GM12878 (cell line): ENCODE results near the gene SORBS1. TPM values are rescaled to one million over a fixed set of nuclear protein-coding genes. Genes with fewer than 3 reads are reported as not detected.

Experiments used
- ATAC-seq: fragments of 200-7000 bp; cut with Tn5 transposase; 3 replicates; pipeline ENCODE4 v1.9.1; 2020; ENCODE audit warnings: mild to moderate bottlenecking, moderate library complexity
- BruUV-seq: library from RNA; stranded (reverse); fragments of 400-500 nt; replicated peaks from 2 replicates; lab custom pipeline; 2021; lab: Mats Ljungman, UMichigan
- CTCF ChIA-PET: fragments of 300-600 bp; sonication (Branson Sonifier 250); formaldehyde crosslinking; extraction: SDS; loops from one replicate; lab custom pipeline; 2021; ENCODE audit warnings: inconsistent platforms; lab: Yijun Ruan, JAX
- POLR2A ChIA-PET: fragments of 350-600 bp; formaldehyde crosslinking; extraction: SDS; loops from one replicate; lab custom pipeline; 2021; ENCODE audit warnings: inconsistent platforms; lab: Charles Lee
- RAD21 ChIA-PET: fragments of 300-600 bp; sonication (Branson Sonifier 250); formaldehyde crosslinking; loops from one replicate; lab custom pipeline; 2023; ENCODE audit warnings: antibody characterized with exemption; ENCODE audit not compliant: unreplicated experiment; lab: Charles Lee
- SMC1A ChIA-PET: fragments of 300-600 bp; sonication (Branson Sonifier 250); formaldehyde crosslinking; loops from one replicate; lab custom pipeline; 2023; ENCODE audit not compliant: unreplicated experiment, uncharacterized antibody; lab: Charles Lee
- DNase-seq: peaks from one replicate; pipeline ENCODE4 v3.0.0-alpha.2; 2011; ENCODE audit warnings: low read depth, low spot score
- FAIRE-seq: peaks from 3 replicates; lab custom pipeline; 2011; peaks lifted over from hg19 to GRCh38; lab: Jason Lieb, UNC
- H2AFZ ChIP-seq: 2 replicates; pipeline ENCODE4 v1.6.0; 2011; ENCODE audit warnings: low read depth, low read length, control low read depth; ENCODE audit not compliant: control insufficient read depth
- H3K27ac ChIP-seq: 2 replicates; pipeline ENCODE4 v1.5.1; 2011; ENCODE audit warnings: control low read depth; ENCODE audit not compliant: control insufficient read depth, insufficient read depth
- H3K27me3 ChIP-seq, 2 experiments: replicated peaks in 1 of 2; 2 replicates each; pipeline versions ENCODE4 v1.6.0 to v1.6.1; 2011; ENCODE audit warnings: low read length in 1 of 2; ENCODE audit not compliant: control insufficient read depth in 2 of 2, insufficient read depth in 2 of 2
- H3K36me3 ChIP-seq, 2 experiments: 2 replicates each; pipeline ENCODE4 v1.5.1; 2011; ENCODE audit warnings: low read length in 1 of 2; ENCODE audit not compliant: control insufficient read depth in 2 of 2, insufficient read depth in 2 of 2
- H3K4me1 ChIP-seq: 2 replicates; pipeline ENCODE4 v1.6.1; 2011; ENCODE audit warnings: mild to moderate bottlenecking, low read length, moderate library complexity, mixed read lengths; ENCODE audit not compliant: control insufficient read depth, insufficient read depth
- H3K4me2 ChIP-seq: 2 replicates; pipeline ENCODE4 v1.6.0; 2011; ENCODE audit warnings: control low read depth; ENCODE audit not compliant: control insufficient read depth, insufficient read depth
- H3K4me3 ChIP-seq: fragments of 200-600 bp; sonication (generic); 2 replicates; pipeline ENCODE4 v1.5.1; 2016
- H3K79me2 ChIP-seq: 2 replicates; pipeline ENCODE4 v1.6.0; 2011; ENCODE audit warnings: low read length; ENCODE audit not compliant: control insufficient read depth, insufficient read depth
- H3K9ac ChIP-seq: 2 replicates; pipeline ENCODE4 v1.8.0; 2011; ENCODE audit warnings: low read length, control low read depth, mixed read lengths; ENCODE audit not compliant: control insufficient read depth, insufficient read depth
- H3K9me3 ChIP-seq: replicated peaks from 3 replicates; pipeline ENCODE4 v1.5.1; 2011; ENCODE audit warnings: mild to moderate bottlenecking, low read length; ENCODE audit not compliant: control insufficient read depth, insufficient read depth
- H4K20me1 ChIP-seq: 2 replicates; pipeline ENCODE4 v1.6.0; 2011; ENCODE audit not compliant: control insufficient read depth, insufficient read depth
- BCLAF1 ChIP-seq: fragments of 450-650 bp; IDR thresholded peaks from 2 replicates; pipeline ENCODE4 v1.6.1; 2017; ENCODE audit warnings: antibody characterized with exemption, mild to moderate bottlenecking, moderate library complexity
- IRF3 ChIP-seq: fragments of 450-650 bp; IDR thresholded peaks from 2 replicates; pipeline ENCODE4 v1.6.1; 2014; ENCODE audit warnings: mild to moderate bottlenecking
- JUND ChIP-seq: IDR thresholded peaks from 2 replicates; pipeline ENCODE4 v1.6.1; 2012; ENCODE audit warnings: low read depth, mild to moderate bottlenecking, low read length, improper control_type of control experiment, moderate library complexity
- MEF2A ChIP-seq: IDR thresholded peaks from 2 replicates; pipeline ENCODE4 v1.6.1; 2011; ENCODE audit warnings: low read depth, mild to moderate bottlenecking, low read length, moderate library complexity; ENCODE audit not compliant: insufficient read depth
- MEF2B ChIP-seq: fragments of 450-650 bp; IDR thresholded peaks from 2 replicates; pipeline ENCODE4 v1.6.1; 2018; ENCODE audit warnings: mild to moderate bottlenecking, moderate library complexity; ENCODE audit not compliant: partially characterized antibody, poor library complexity, severe bottlenecking
- MLLT1 ChIP-seq: fragments of 450-650 bp; IDR thresholded peaks from 2 replicates; pipeline ENCODE4 v1.6.1; 2016; ENCODE audit warnings: mild to moderate bottlenecking
- MYC ChIP-seq: IDR thresholded peaks from 2 replicates; pipeline ENCODE4 v1.6.1; 2011; ENCODE audit warnings: mild to moderate bottlenecking, low read length, moderate library complexity, inconsistent platforms; ENCODE audit not compliant: insufficient read depth, insufficient replicate concordance, insufficient read length, severe bottlenecking
- NBN ChIP-seq: fragments of 450-650 bp; IDR thresholded peaks from 2 replicates; pipeline ENCODE4 v1.6.1; 2016
- NFXL1 ChIP-seq: fragments of 450-650 bp; IDR thresholded peaks from 2 replicates; pipeline ENCODE4 v1.6.1; 2017; ENCODE audit warnings: antibody characterized with exemption, mild to moderate bottlenecking, borderline replicate concordance
- NRF1 ChIP-seq: conservative IDR thresholded peaks from 2 replicates; pipeline ENCODE4 v1.6.1; 2011; ENCODE audit warnings: mild to moderate bottlenecking, low read depth, low read length, improper control_type of control experiment
- TBL1XR1 ChIP-seq: IDR thresholded peaks from 2 replicates; pipeline ENCODE4 v1.6.1; 2012; ENCODE audit warnings: low read depth, low read length, improper control_type of control experiment
- WGBS: methylation state at CpG from one replicate; pipeline ENCODE4 v1.1.6; 2016; ENCODE audit warnings: low lambda C conversion rate; ENCODE audit not compliant: insufficient replicate concordance, insufficient coverage; ENCODE audit errors: missing lambda C conversion rate; 5-methylcytosine and 5-hydroxymethylcytosine counted together
- in situ Hi-C: fragments of 300-500 bp; cut with MboI; formaldehyde crosslinking; loops from 9 replicates; pipeline ENCODE4 v1.14.3; 2018; ENCODE audit warnings: mixed read lengths
- intact Hi-C: fragments of 100-400 bp; cut with micrococcal nuclease; formaldehyde crosslinking; loops from one replicate; pipeline ENCODE4 v1.14.2; 2022; ENCODE audit not compliant: unreplicated experiment
- polyA plus RNA-seq, 11 experiments: library from polyadenylated mRNA; depleted of rRNA in 4 of 11; unstranded in 6 of 11; stranded (reverse) in 5 of 11; fragments of >200 nt; fragmentation: Nextera tagmentation in 4 of 11; fragmentation: Illumina TruSeq in 1 of 11; extraction: Ambion mirVana in 4 of 11; extraction: Trizol in 1 of 11; gene quantifications; 1 replicate in 1 of 11; 2 replicates in 10 of 11; pipeline versions ENCODE4 v1.2.1 to v1.2.3, GENCODE V29; 2011 to 2016; ENCODE audit warnings: inconsistent platforms in 2 of 11, missing spikeins in 2 of 11, low read depth in 1 of 11
- total RNA-seq, 4 experiments: library from RNA; depleted of rRNA in 3 of 4; stranded (reverse); fragments of >200 nt in 3 of 4; fragmentation: Illumina TruSeq in 1 of 4; extraction: Trizol in 1 of 4; gene quantifications; 2 replicates each; pipeline versions ENCODE4 v1.2.1 to v1.2.3, GENCODE V29; 2013 to 2021

Gene SORBS1
- total and polyA plus RNA-seq, 10 of the 15 experiments (the other 5 are each of a cell fraction or from before 2014, with no cell fraction given): 0.13 to 0.75 (median 0.39) TPM

GRCh38 chr10:95350830-95351228, 210.3 kb downstream of the SORBS1 start:
- Histone ChIP-seq H3K9me3 (no peaks in the 10 kb centered on the region), H3K27ac (no peak overlapping the region), H2AFZ (no peak overlapping the region), H3K79me2 (no peaks in the 10 kb centered on the region), H3K36me3 (no peaks in the 10 kb centered on the region), H3K4me2 (no peak overlapping the region), H3K4me1 (peaks cover 8% of the 10 kb centered on the region; the same call in 1 of the 2 replicates), H4K20me1 (no peaks in the 10 kb centered on the region), H3K9ac (no peak overlapping the region), H3K4me3 (no peak overlapping the region), H3K27me3 (no peaks in the 10 kb centered on the region)
- WGBS: 96% methylated on average over 2 of the region's 2 CpGs
- intact Hi-C loops (no loop called here), in situ Hi-C loops (no loop called here)
- CTCF ChIA-PET: interaction anchor here (1.8 to 4.2 kb wide), 4 partner anchors 12 to 105 kb away, joined by 3 to 21 read pairs (median 13); no protein-coding TSS in a partner anchor
- DNase-seq: no peak
- BruUV-seq: no TSS peak
- POLR2A ChIA-PET: no interaction called here
- no peak for ATAC-seq
- RAD21 ChIA-PET: no interaction called here
- SMC1A ChIA-PET: interaction anchor here (0.6 to 3.4 kb wide), 2 partner anchors 11 to 19 kb away, joined by 3 to 22 read pairs; no protein-coding TSS in a partner anchor
- no peak for FAIRE-seq
- TF ChIP-seq MEF2A (no peak), NBN (no peak), JUND (no peak), NRF1 (no peak), MEF2B (no peak)

GRCh38 chr10:95350219-95350829, 210.8 kb downstream of the SORBS1 start:
- no peaks in the 10 kb centered on the region for H3K36me3 ChIP-seq
- no peaks in the 10 kb centered on the region for H3K79me2 ChIP-seq
- H2AFZ ChIP-seq: no peak overlapping the region
- ATAC-seq: no peak
- CTCF ChIA-PET: interaction anchor here (1.4 to 4.2 kb wide), 5 partner anchors 10 to 104 kb away, joined by 3 to 21 read pairs (median 9); no protein-coding TSS in a partner anchor
- no peaks in the 10 kb centered on the region for H4K20me1 ChIP-seq
- no peak for DNase-seq
- H3K9ac ChIP-seq: no peak overlapping the region
- H3K9me3 ChIP-seq: no peaks in the 10 kb centered on the region
- no peak overlapping the region for H3K4me3 ChIP-seq
- in situ Hi-C loops (no loop called here), intact Hi-C loops (no loop called here)
- no peak overlapping the region for H3K4me2 ChIP-seq
- RAD21 ChIA-PET: no interaction called here
- no peak overlapping the region for H3K27ac ChIP-seq
- H3K27me3 ChIP-seq: no peaks in the 10 kb centered on the region
- WGBS: 80% methylated on average over 6 of the region's 6 CpGs
- H3K4me1 ChIP-seq: peaks cover 8% of the 10 kb centered on the region; the same call in 1 of the 2 replicates
- BruUV-seq: no TSS peak
- POLR2A ChIA-PET: no interaction called here
- no peak for FAIRE-seq
- SMC1A ChIA-PET: interaction anchor here (0.6 to 3.4 kb wide), 3 partner anchors 11 to 105 kb away, joined by 3 to 22 read pairs (median 6); no protein-coding TSS in a partner anchor
- no peak for TF ChIP-seq TBL1XR1
- TF ChIP-seq BCLAF1: no peak
- no peak for TF ChIP-seq NFXL1
- no peak for TF ChIP-seq MYC
- TF ChIP-seq MLLT1: no peak
- no peak for TF ChIP-seq IRF3
